GM21786 (cell line): ENCODE data around the gene SHISA4.
A peak's percentile ranks its signal among the peaks of the same experiment; 100 is the strongest.

Experiments used
- ATAC-seq: cut with Tn5 transposase; IDR thresholded peaks from one replicate; pipeline ENCODE4 v1.9.1; 2021; ENCODE audit not compliant: unreplicated experiment

SHISA4 gene

GRCh38 chr1:201880928-201881571 lies 7.6 kb upstream of the SHISA4 start:
- ATAC-seq, result no peak

- ATAC-seq, result no peak
Measured at GRCh38 chr1:201881617-201882016, 7.1 kb upstream of the SHISA4 start.

GRCh38 chr1:201882665-201883132 lies 6.0 kb upstream of the SHISA4 start:
- ATAC-seq, result peak; percentile 58

- ATAC-seq, result no peak
Measured at GRCh38 chr1:201883266-201883665, 5.4 kb upstream of the SHISA4 start.

- no peak for ATAC-seq
Measured at GRCh38 chr1:201883786-201884185, 4.9 kb upstream of the SHISA4 start.

GRCh38 chr1:201884425-201884824 lies 4.3 kb upstream of the SHISA4 start:
- ATAC-seq, result no peak

- no peak for ATAC-seq
Measured at GRCh38 chr1:201885531-201886075, 3.1 kb upstream of the SHISA4 start.

GRCh38 chr1:201886103-201886885 lies 2.4 kb upstream of the SHISA4 start:
- ATAC-seq, result no peak

GRCh38 chr1:201887116-201887866 lies 1.4 kb upstream of the SHISA4 start:
- no peak for ATAC-seq

- no peak for ATAC-seq
Measured at GRCh38 chr1:201889090-201889968, 631 bp downstream of the SHISA4 start.

GRCh38 chr1:201890223-201890622 lies 1.5 kb downstream of the SHISA4 start:
- no peak for ATAC-seq

GRCh38 chr1:201890806-201891450 lies 2.2 kb downstream of the SHISA4 start:
- ATAC-seq, result no peak

GRCh38 chr1:201891451-201892045 lies 2.9 kb downstream of the SHISA4 start:
- no peak for ATAC-seq

GRCh38 chr1:201892211-201892610 lies 3.5 kb downstream of the SHISA4 start:
- ATAC-seq, result no peak

- ATAC-seq, result no peak
Measured at GRCh38 chr1:201893431-201893830, 4.7 kb downstream of the SHISA4 start.

GRCh38 chr1:201894343-201895119 lies 5.8 kb downstream of the SHISA4 start:
- ATAC-seq, result no peak

GRCh38 chr1:201895120-201895665 lies 6.5 kb downstream of the SHISA4 start:
- ATAC-seq, result no peak
